ENCODE measurements around the gene UNC45B.
"Not testable (repeated sequence)": the region's sequence is repeated elsewhere in the genome, so short reads cannot be mapped to it uniquely, and the experiment has no call there.

Gene UNC45B

GRCh38 chr17:35147375-35147905 lies at the start of gene UNC45B:
Gene UNC45B, plus strand, starts transcription at chr17:35147817. Its CDS starts 447 bp downstream, at chr17:35148264.
- DNase-seq (ENCODE audit: low read depth), result no peak
- no peak within 1 kb of the TSS for H3K4me3 ChIP-seq (ENCODE audit: low read depth, low read length)

GRCh38 chr17:35099908-35100307 lies 47.7 kb upstream of the UNC45B start:
- no peak for DNase-seq (ENCODE audit: low read depth)
- H3K4me3 ChIP-seq (ENCODE audit: low read depth, low read length), result no peak overlapping the region

GRCh38 chr17:35101036-35101435 lies 46.6 kb upstream of the UNC45B start:
- H3K4me3 ChIP-seq (ENCODE audit: low read depth, low read length), result no peak overlapping the region
- no peak for DNase-seq (ENCODE audit: low read depth)

- H3K4me3 ChIP-seq (ENCODE audit: low read depth, low read length), result no peak overlapping the region
- no peak for DNase-seq (ENCODE audit: low read depth)
Observed at GRCh38 chr17:35101725-35102124, 45.9 kb upstream of the UNC45B start.

- no peak overlapping the region for H3K4me3 ChIP-seq (ENCODE audit: low read depth, low read length)
Observed at GRCh38 chr17:35103271-35103670, 44.3 kb upstream of the UNC45B start.

GRCh38 chr17:35104844-35105450 lies 42.7 kb upstream of the UNC45B start:
- no peak for DNase-seq (ENCODE audit: low read depth)

More at GRCh38 chr17:35103271-35103670, 44.3 kb upstream of the UNC45B start:
- no peak for DNase-seq (ENCODE audit: low read depth)

GRCh38 chr17:35110791-35111190 lies 36.8 kb upstream of the UNC45B start:
- H3K4me3 ChIP-seq (ENCODE audit: low read depth, low read length); DNase-seq (ENCODE audit: low read depth): not testable (repeated sequence)

More at GRCh38 chr17:35104844-35105450, 42.7 kb upstream of the UNC45B start:
- H3K4me3 ChIP-seq (ENCODE audit: low read depth, low read length), result no peak overlapping the region

GRCh38 chr17:35116845-35117244 lies 30.8 kb upstream of the UNC45B start:
- no peak overlapping the region for H3K4me3 ChIP-seq (ENCODE audit: low read depth, low read length)
- no peak for DNase-seq (ENCODE audit: low read depth)

GRCh38 chr17:35117984-35118383 lies 29.6 kb upstream of the UNC45B start:
- DNase-seq (ENCODE audit: low read depth), result no peak
- no peak overlapping the region for H3K4me3 ChIP-seq (ENCODE audit: low read depth, low read length)

- peak within 1 kb of the TSS; percentile 79 for H3K4me3 ChIP-seq (ENCODE audit: low read depth, low read length)
- no peak for DNase-seq (ENCODE audit: low read depth)
Observed at GRCh38 chr17:35119370-35120165, 28.0 kb upstream of the UNC45B start, which contains the start of gene RAD51D. Gene RAD51D, minus strand, starts transcription at chr17:35119860. Its CDS starts 247 bp downstream, at chr17:35119613.

GRCh38 chr17:35121315-35121714 lies 26.3 kb upstream of the UNC45B start, which contains the start of gene FNDC8:
Gene FNDC8, plus strand, starts transcription at chr17:35121615. Its CDS starts 79 bp downstream, at chr17:35121694.
- H3K4me3 ChIP-seq (ENCODE audit: low read depth, low read length), result no peak within 1 kb of the TSS
- no peak for DNase-seq (ENCODE audit: low read depth)

- H3K4me3 ChIP-seq (ENCODE audit: low read depth, low read length), result no peak overlapping the region
- no peak for DNase-seq (ENCODE audit: low read depth)
Observed at GRCh38 chr17:35127751-35128514, 19.7 kb upstream of the UNC45B start.

GRCh38 chr17:35129154-35129972 lies 18.3 kb upstream of the UNC45B start:
- H3K4me3 ChIP-seq (ENCODE audit: low read depth, low read length), result no peak overlapping the region
- no peak for DNase-seq (ENCODE audit: low read depth)

- no peak overlapping the region for H3K4me3 ChIP-seq (ENCODE audit: low read depth, low read length)
- DNase-seq (ENCODE audit: low read depth), result no peak
Observed at GRCh38 chr17:35129973-35130351, 17.7 kb upstream of the UNC45B start.

- H3K4me3 ChIP-seq (ENCODE audit: low read depth, low read length), result no peak overlapping the region
- no peak for DNase-seq (ENCODE audit: low read depth)
Observed at GRCh38 chr17:35130392-35130791, 17.2 kb upstream of the UNC45B start.

- DNase-seq (ENCODE audit: low read depth), result no peak
Observed at GRCh38 chr17:35132099-35132498, 15.5 kb upstream of the UNC45B start.

GRCh38 chr17:35132816-35133550 lies 14.6 kb upstream of the UNC45B start:
- no peak for DNase-seq (ENCODE audit: low read depth)
- H3K4me3 ChIP-seq (ENCODE audit: low read depth, low read length), result no peak overlapping the region

More at GRCh38 chr17:35132099-35132498, 15.5 kb upstream of the UNC45B start:
- H3K4me3 ChIP-seq (ENCODE audit: low read depth, low read length), result no peak overlapping the region

- no peak overlapping the region for H3K4me3 ChIP-seq (ENCODE audit: low read depth, low read length)
- no peak for DNase-seq (ENCODE audit: low read depth)
Observed at GRCh38 chr17:35135322-35135721, 12.3 kb upstream of the UNC45B start.
